GM20000 (cell line): ENCODE measurements around the gene CCS.
A peak's percentile ranks its signal among the peaks of the same experiment; 100 is the strongest.
"Not testable (repeated sequence)": the region's sequence is repeated elsewhere in the genome, so short reads cannot be mapped to it uniquely, and the experiment has no call there.

Source experiments
- DNase-seq: peaks from one replicate; pipeline ENCODE4 v3.0.0; 2012; ENCODE audit warnings: low spot score
- TF ChIP-seq, protein P1 (sequence below): IDR thresholded peaks from 2 replicates; pipeline ENCODE4 v1.5.1; 2012; ENCODE audit warnings: mild to moderate bottlenecking, control low read depth; ENCODE audit errors: extremely low read depth, missing control alignments

Gene CCS

DNA sequence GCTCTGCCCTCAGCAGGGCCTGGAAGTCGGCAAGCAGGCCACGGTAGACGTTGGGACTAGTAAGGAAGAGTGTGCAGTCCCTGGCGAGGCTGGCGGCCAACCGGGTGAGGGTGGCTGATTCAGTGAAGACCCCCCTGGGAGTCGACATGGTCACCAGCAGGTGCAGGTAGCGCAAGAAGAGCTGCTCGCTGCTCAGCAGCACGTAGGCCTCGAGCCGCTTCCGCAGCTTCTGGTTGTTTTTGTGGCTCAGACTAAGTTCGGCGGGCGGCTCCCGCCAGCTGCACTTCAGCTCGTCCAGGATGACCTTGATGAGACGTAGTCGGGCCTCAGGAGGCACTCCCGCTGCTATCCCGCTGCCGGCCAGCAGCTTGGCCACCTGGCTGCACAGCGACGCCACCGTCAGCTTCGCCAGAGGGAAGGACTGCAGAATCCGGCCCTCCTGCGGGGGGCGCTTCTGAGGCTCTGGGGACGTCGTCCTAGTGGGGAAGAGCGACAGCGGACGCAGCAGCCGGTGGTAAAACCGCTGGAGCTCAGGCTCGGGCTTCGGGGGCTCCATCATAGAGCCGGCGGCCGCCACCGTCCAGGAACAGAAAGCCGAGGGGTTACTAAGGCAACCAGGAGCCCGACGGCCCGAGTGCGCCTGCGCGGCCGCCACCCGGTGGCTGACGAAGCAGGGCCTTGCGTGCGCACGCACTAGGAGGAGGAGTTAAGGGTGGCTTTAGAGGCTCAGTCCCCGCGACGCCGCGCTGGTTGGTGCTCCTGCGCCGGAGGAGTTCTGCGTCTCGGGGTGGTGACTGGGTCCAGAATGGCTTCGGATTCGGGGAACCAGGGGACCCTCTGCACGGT lies at the start of gene CCS, which contains the start of gene CCDC87:
CCS (plus strand) TSS at position 729 of the 846 bp plus-strand sequence; CDS start at position 806, 77 bp downstream.
CCDC87 (minus strand) TSS at position 607 of the 846 bp plus-strand sequence; CDS start at position 559, 48 bp downstream.
- TF ChIP-seq, protein P1, sequence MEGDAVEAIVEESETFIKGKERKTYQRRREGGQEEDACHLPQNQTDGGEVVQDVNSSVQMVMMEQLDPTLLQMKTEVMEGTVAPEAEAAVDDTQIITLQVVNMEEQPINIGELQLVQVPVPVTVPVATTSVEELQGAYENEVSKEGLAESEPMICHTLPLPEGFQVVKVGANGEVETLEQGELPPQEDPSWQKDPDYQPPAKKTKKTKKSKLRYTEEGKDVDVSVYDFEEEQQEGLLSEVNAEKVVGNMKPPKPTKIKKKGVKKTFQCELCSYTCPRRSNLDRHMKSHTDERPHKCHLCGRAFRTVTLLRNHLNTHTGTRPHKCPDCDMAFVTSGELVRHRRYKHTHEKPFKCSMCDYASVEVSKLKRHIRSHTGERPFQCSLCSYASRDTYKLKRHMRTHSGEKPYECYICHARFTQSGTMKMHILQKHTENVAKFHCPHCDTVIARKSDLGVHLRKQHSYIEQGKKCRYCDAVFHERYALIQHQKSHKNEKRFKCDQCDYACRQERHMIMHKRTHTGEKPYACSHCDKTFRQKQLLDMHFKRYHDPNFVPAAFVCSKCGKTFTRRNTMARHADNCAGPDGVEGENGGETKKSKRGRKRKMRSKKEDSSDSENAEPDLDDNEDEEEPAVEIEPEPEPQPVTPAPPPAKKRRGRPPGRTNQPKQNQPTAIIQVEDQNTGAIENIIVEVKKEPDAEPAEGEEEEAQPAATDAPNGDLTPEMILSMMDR = peak; percentile 47
- peak; percentile 100 for DNase-seq

DNA sequence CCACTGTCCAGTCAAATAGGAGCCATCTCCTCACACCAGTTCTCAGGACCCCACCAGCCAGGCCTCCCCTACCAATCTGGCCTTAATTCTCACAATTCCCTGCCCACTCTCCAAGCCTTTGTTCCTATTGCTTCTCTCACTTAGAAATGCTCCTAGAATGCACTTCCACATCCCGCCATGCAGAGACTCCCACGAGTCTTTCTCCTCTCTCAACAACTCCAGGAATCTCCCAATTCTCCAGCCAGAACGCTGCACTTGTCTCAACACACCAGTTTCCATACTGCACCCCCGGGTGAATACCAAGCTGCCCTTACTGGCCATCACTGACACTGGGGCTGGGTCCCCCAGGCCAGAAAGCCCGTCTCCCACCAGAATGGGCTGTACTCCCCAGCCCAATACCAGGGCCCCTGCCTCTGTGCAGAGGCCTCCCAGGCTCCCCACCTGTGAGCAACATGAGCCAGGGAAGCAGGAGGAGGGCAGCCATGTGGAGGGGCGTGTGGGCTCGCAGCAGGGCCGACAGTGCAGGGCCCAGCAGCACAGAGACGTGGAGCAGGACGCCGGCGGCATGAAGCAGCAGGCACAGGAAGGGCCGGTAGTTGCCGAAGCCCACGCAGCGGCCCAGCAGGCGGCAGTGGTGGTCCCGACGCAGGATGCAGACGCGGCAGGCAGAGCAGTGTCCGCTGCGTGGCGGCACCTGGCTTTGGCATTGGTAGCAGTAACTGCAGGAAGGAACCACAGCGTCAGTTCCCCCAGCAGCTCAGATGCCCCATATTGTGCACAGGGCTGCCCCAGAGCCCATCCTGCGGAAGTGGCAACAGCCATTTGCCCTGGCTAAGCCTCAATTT lies 49.5 kb upstream of the CCS start:
- TF ChIP-seq, protein P1 = peak; percentile 67
- peak; percentile 77 for DNase-seq

DNA sequence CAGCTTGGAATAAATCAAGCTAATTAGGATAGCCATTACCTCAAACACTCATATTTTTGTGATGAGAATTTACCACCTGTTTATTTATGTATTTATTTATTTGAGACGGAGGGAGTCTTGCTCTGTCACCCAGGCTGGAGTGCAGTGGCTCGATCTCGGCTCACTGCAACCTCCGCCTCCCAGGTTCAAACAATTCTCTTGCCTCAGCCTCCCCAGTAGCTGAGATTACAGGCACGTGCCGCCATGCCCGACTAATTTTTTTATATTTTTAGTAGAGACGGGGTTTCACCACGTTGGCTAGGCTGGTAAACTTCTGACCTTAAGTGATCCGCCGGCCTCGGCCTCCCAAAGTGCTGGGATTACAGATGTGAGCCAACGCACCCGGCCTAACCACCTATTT lies 48.0 kb upstream of the CCS start:
- not testable (repeated sequence) for DNase-seq

DNA sequence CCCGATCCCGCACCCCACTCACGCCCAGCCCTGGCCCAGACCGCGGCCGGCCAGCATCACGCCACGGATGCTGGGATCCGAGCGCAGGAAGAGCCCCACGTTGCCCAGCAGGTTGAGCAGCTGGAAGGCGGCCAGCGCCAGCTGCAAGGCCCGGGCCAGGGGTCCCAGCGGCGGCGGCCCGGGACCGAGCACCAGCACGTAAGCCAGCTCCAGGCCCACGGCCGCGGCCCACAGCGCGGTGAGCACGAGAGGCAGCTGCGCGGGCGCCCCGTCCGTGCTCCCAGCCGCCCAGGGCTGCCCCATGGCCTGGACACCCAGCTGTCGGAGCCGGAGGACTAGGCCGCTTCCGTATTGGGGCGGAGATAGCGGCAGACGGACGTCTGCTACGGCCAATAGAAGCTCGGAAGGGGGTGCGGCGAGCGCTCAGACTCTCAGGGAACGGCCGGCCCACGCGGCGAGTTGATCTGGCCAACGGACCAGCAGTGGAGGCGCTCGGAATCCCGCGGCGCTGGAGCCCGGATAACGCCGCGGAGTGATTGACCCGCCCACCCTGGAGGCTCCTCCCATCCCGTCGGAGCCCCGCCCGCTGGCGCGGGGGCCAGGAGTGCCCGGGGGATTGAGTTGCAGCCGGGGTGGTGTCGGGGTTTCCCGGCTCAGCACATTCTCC lies 47.2 kb upstream of the CCS start, which contains the start of gene ZDHHC24:
ZDHHC24 (minus strand) TSS at position 348 of the 667 bp plus-strand sequence; CDS start at position 303, 45 bp downstream.
- peak; percentile 99 for DNase-seq
- TF ChIP-seq, protein P1 = no peak

- TF ChIP-seq, protein P1 = no peak
- peak; percentile 61 for DNase-seq
Measured at GRCh38 chr11:66546368-66546965, 46.5 kb upstream of the CCS start, which contains the start of gene ACTN3. Gene ACTN3, plus strand, starts transcription at chr11:66546903. Its CDS starts 35 bp downstream, at chr11:66546938.

GRCh38 chr11:66546966-66547661 lies 45.9 kb upstream of the CCS start:
- DNase-seq = peak; percentile 52
- TF ChIP-seq, protein P1 = no peak

GRCh38 chr11:66547662-66548009 lies 45.3 kb upstream of the CCS start:
- no peak for DNase-seq
- TF ChIP-seq, protein P1 = no peak
